ENCODE measurements around the gene ZEB2. TPM values are rescaled to one million over a fixed set of nuclear protein-coding genes. Genes with fewer than 3 reads are reported as not detected.

ZEB2 gene
- total RNA-seq, 4 donors from 2014 or later = 35.9 to 177 (median 120) TPM

DNA sequence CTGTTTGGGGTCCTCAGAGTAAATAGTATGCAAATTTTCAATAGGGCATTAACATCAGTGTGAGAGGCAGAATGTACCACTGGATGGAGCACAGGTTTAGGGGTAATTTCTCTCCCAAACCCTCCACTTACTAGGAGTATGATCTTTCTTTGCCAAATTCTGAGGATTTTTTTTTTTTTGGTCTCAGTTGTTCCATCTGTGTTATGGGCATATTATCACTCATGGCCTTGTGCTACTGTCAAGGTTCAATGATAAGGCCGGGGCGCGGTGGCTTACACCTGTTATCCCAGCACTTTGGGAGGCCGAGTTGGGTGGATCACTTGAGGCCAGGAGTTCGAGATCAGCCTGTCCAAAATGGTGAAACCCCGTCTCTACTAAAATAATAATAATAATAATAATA, 30.2 kb upstream of the ZEB2 start:
- Histone ChIP-seq H3K27me3 (no peaks in the 10 kb centered on the region), H3K4me3 (no peak overlapping the region), H3K9me3 (no peaks in the 10 kb centered on the region), H3K4me1 (no peaks in the 10 kb centered on the region), H3K27ac (no peak overlapping the region), H3K36me3 (no peaks in the 10 kb centered on the region)
- DNase-seq = no peak
- intact Hi-C loops (cut with DNase I; ENCODE audit: low total_unique reads) = no loop called here
- TF ChIP-seq POLR2A (IDR thresholded peaks at IDR 0.05) = no peak
- TF ChIP-seq, protein P1, sequence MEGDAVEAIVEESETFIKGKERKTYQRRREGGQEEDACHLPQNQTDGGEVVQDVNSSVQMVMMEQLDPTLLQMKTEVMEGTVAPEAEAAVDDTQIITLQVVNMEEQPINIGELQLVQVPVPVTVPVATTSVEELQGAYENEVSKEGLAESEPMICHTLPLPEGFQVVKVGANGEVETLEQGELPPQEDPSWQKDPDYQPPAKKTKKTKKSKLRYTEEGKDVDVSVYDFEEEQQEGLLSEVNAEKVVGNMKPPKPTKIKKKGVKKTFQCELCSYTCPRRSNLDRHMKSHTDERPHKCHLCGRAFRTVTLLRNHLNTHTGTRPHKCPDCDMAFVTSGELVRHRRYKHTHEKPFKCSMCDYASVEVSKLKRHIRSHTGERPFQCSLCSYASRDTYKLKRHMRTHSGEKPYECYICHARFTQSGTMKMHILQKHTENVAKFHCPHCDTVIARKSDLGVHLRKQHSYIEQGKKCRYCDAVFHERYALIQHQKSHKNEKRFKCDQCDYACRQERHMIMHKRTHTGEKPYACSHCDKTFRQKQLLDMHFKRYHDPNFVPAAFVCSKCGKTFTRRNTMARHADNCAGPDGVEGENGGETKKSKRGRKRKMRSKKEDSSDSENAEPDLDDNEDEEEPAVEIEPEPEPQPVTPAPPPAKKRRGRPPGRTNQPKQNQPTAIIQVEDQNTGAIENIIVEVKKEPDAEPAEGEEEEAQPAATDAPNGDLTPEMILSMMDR (IDR thresholded peaks at IDR 0.05) = no peak

DNA sequence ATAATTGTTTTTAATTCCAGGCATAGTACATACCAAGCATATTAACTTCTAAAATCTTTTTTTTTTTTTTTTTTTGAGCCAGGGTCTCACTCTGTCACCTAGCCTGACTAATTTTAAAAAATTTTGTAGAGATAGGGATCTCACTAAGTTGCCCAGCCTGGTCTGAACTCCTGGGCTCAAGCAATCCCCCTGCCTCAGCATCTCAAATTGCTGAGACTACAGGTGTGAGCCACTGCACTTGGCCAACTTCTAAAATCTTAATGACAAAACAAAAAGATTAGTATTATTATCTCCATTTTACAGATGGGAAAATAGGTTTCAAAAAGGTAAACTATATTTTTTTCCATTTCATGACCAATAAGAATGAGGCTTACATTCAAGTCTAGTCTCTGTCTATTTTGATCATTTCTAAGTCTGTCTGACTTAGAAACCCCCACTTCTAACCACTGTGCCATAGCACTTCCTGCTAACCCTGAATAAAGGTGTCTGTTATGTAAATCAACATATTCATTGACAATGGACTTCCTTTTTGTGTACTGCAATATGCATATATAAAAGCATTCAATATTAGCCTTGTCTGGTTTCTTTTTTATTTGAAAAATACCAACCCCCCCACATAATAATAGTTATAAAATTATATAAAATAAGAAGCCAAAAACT, 28.7 kb upstream of the ZEB2 start:
- Histone ChIP-seq H3K4me3 (no peak overlapping the region), H3K9me3 (no peaks in the 10 kb centered on the region), H3K36me3 (no peaks in the 10 kb centered on the region), H3K27ac (no peak overlapping the region), H3K4me1 (no peaks in the 10 kb centered on the region), H3K27me3 (no peaks in the 10 kb centered on the region)
- TF ChIP-seq, protein P1 (IDR thresholded peaks at IDR 0.05) = no peak
- TF ChIP-seq POLR2A (IDR thresholded peaks at IDR 0.05) = no peak
- no peak for DNase-seq
- intact Hi-C loops (cut with DNase I; ENCODE audit: low total_unique reads) = no loop called here

DNA sequence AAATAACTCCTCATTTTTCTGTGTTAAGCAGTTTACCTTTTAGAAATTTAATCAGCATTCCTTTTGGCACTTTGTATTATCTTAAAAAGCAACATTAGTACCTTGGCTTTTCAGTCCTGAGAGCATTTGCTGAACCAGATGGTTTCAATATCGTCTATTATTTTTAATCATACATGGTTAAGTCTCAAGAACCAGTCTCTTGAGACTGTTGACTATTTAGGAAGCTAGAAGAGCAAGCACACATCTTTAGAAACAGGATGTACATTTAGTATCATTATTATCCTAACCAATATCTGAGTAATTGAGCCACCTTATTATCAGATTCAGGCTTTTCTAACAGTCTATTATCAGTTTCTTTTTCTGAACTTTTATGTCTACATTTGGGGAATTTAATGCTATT, 28.2 kb upstream of the ZEB2 start:
- H3K27ac ChIP-seq = no peak overlapping the region
- intact Hi-C loops (cut with DNase I; ENCODE audit: low total_unique reads) = no loop called here

DNA sequence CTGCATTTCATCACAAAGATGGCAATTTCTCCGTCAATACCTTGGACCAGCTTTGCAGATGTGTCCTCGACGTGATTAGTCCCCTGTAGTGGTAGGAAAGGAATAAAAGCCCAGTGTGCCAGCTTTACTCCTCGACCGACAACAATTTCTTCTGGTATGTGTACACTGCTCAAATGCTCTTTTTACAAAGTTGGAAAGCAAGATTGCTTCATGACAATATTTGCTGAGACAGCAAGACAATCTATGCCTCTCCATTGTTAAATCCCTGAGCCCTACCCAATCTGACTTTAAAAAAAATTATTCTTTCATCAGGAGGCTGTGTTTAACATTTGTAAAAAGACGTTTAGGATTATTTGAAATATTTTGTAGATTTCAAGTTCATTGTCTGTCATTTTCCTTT, 27.6 kb upstream of the ZEB2 start:
- no peak overlapping the region for H3K27ac ChIP-seq
- H3K4me1 ChIP-seq = no peaks in the 10 kb centered on the region
- no peak overlapping the region for H3K4me3 ChIP-seq
- intact Hi-C loops (cut with DNase I; ENCODE audit: low total_unique reads) = no loop called here
- H3K36me3 ChIP-seq = no peaks in the 10 kb centered on the region
- no peaks in the 10 kb centered on the region for H3K9me3 ChIP-seq
- no peaks in the 10 kb centered on the region for H3K27me3 ChIP-seq
- TF ChIP-seq, protein P1 (IDR thresholded peaks at IDR 0.05) = no peak
- TF ChIP-seq POLR2A (IDR thresholded peaks at IDR 0.05) = no peak
- no peak for DNase-seq

More for the DNA sequence above, 28.2 kb upstream of the ZEB2 start:
- TF ChIP-seq POLR2A (IDR thresholded peaks at IDR 0.05) = no peak
- TF ChIP-seq, protein P1 (IDR thresholded peaks at IDR 0.05) = no peak
- Histone ChIP-seq H3K9me3 (no peaks in the 10 kb centered on the region), H3K4me1 (no peaks in the 10 kb centered on the region), H3K4me3 (no peak overlapping the region), H3K36me3 (no peaks in the 10 kb centered on the region), H3K27me3 (no peaks in the 10 kb centered on the region)
- DNase-seq = no peak

DNA sequence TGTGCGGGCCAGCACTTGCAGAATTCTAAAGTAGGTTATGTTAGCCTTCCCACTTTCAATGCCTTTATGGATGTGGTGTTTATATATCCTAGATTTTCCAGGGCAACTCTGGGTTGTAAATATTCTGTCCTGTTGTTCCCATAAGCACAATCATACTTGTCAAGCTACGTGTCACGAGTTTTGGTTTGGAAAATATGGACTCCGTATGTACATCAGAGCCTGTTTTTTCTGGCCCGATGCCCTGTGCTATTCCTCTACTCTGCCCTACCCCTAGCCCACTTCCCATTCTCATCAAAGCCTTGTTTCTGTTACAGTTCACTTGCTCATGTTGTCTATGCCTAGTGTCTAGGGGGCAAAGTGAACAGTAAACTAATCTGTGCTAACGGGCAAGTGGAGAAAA, 27.0 kb upstream of the ZEB2 start:
- DNase-seq = no peak
- Histone ChIP-seq H3K4me1 (no peaks in the 10 kb centered on the region), H3K4me3 (no peak overlapping the region), H3K27me3 (no peaks in the 10 kb centered on the region), H3K27ac (no peak overlapping the region), H3K36me3 (no peaks in the 10 kb centered on the region), H3K9me3 (no peaks in the 10 kb centered on the region)
- intact Hi-C loops (cut with DNase I; ENCODE audit: low total_unique reads) = no loop called here
- TF ChIP-seq, protein P1 (IDR thresholded peaks at IDR 0.05) = no peak
- TF ChIP-seq POLR2A (IDR thresholded peaks at IDR 0.05) = no peak

Measured in uterus (tissue), 4 donors.